Measurements from ENCODE around the gene SLC29A1. TPM values are rescaled to one million over a fixed set of nuclear protein-coding genes. Genes with fewer than 3 reads are reported as not detected.

The SLC29A1 gene
- total and polyA plus RNA-seq, 2 donors (not counting 3 experiments of a cell fraction or from before 2014, with no cell fraction given), result 202 to 539 TPM

DNA sequence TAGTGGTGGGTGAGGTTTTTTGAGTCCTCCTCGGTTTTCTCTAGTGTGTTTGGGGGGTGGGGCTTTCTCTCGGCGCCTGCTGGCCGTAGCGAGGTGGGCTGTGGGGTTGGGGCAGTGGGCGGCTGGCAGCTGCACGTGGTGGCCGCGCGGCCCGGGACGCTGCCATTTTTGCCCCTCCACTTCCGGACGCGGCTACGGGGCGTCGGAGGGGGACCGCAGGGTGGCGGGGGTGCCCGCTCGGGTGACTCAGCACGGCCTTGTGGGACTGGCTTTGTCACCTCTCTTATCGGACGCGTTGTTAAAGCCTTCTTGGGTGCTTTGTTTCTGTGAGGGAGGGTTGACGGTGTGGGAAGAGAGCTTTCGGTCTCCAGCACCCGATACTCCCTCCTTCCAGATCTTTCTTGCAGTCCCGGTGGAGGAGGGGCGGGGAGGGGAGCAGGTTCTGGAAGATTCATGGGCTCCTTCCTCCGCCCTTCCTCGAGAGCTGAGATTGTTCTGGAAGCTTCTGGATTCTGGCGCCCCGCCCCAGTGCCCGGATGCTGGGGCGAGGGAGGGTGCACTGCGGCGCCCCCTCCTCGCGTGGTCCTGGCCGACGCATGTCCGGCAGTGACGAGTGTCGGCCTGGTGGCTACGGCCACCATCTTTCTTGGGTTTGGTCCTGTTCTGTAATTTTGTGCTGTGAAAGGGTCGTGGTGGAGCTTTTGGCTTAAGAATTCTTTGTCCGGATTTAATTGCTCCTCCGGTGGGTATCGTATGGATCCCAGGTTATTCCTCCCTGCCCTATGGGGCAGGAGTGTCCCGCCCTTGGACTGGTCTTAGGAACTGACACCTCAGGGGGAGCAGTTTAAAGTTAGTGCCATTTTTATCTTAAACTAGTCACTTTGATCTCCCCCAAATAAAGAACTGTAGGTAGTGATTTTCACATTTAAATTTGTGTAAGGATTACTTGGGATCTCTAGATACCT, 24.2 kb downstream of the SLC29A1 start:
- H3K9me1 ChIP-seq (replicated peaks; ENCODE audit: control insufficient read depth, extremely low read depth, insufficient read depth, low read length), result no peaks in the 10 kb centered on the region
- intact Hi-C loops (cut with micrococcal nuclease), result loop anchor here (1.0 to 2.0 kb wide), 2 partner anchors 9 to 69 kb away; no protein-coding TSS in a partner anchor
- peaks cover 55% of the 10 kb centered on the region for H3K79me2 ChIP-seq (ENCODE audit: control insufficient read depth, insufficient read depth, low read length)
- dilution Hi-C loops (cut with MboI; ENCODE audit: extremely low pct_ligation_motif_present, low sequenced_read_pairs), result no loop called here
- H3K36me3 ChIP-seq (ENCODE audit: control insufficient read depth in 2 of 2, extremely low read depth in 1 of 2, insufficient read depth in 2 of 2, low read length in 2 of 2), result peaks cover 27 to 28% of the 10 kb centered on the region in 2 experiments
- no peak for TF ChIP-seq JUN (IDR thresholded peaks at IDR 0.05; ENCODE audit: borderline replicate concordance, insufficient read depth, insufficient read length, low read depth)
- peak; percentile 87 for TF ChIP-seq MYC (IDR thresholded peaks at IDR 0.05; ENCODE audit: low read depth, low read length)
- TF ChIP-seq POLR2AphosphoS5 (IDR thresholded peaks at IDR 0.05; ENCODE audit: insufficient read depth, low read depth, low read length), result peak; percentile 49
- TF ChIP-seq FOS (IDR thresholded peaks at IDR 0.05; ENCODE audit: borderline replicate concordance, insufficient read depth, low read length), result no peak
- peak; percentile 61 for TF ChIP-seq MAX (IDR thresholded peaks at IDR 0.05; ENCODE audit: insufficient read depth, insufficient read length)
- no peaks in the 10 kb centered on the region for H3K27me3 ChIP-seq (ENCODE audit: control insufficient read depth in 2 of 2, insufficient read depth in 2 of 2, low read length in 2 of 2)
- H3K4me3 ChIP-seq (replicated peaks in 1 of 3; ENCODE audit: insufficient read depth in 1 of 3, low read depth in 1 of 3, low read length in 3 of 3), result peak overlapping the region; percentile 54 to 85 (median 76)
- CTCF ChIA-PET, result interaction anchor here (0.6 to 5.4 kb wide), 5 partner anchors 8 to 75 kb away, joined by 4 to 38 read pairs (median 18); partner anchors contain the start of gene SLC35B2
- BruUV-seq (replicated peaks), result TSS peak; percentile 66
- no peak overlapping the region for H2AFZ ChIP-seq (ENCODE audit: low read depth, low read length)
- peaks cover 9% of the 10 kb centered on the region for H4K20me1 ChIP-seq (replicated peaks; ENCODE audit: control insufficient read depth, extremely low read depth, insufficient read depth, low read length)
- peak overlapping the region; percentile 96 for H3K4me2 ChIP-seq (ENCODE audit: insufficient read depth, low read length)
- FAIRE-seq (peak; percentile 47), DNase-seq (ENCODE audit: low read depth, low spot score) (peak; percentile 66)
- no peaks in the 10 kb centered on the region for H3K9me3 ChIP-seq (replicated peaks; ENCODE audit: control insufficient read depth, insufficient read depth, low read length)
- peaks cover 26% of the 10 kb centered on the region for H3K4me1 ChIP-seq (ENCODE audit: control insufficient read depth, extremely low read depth, insufficient read depth, low read length)
- POLR2A ChIA-PET, result interaction anchor here (0.7 to 3.1 kb wide), 15 partner anchors 9 to 148 kb away, joined by 3 to 49 read pairs (median 4); partner anchors contain the start of genes MRPL14, SLC29A1, SLC35B2 and TMEM63B
- peak overlapping the region; percentile 65 for H3K27ac ChIP-seq (ENCODE audit: insufficient read depth, low read depth, low read length)
- H3K9ac ChIP-seq (replicated peaks; ENCODE audit: extremely low read depth, insufficient read depth, low read length), result peak overlapping the region; percentile 93
